Measurements from ENCODE around the gene ZNF580.

Gene ZNF580

DNA sequence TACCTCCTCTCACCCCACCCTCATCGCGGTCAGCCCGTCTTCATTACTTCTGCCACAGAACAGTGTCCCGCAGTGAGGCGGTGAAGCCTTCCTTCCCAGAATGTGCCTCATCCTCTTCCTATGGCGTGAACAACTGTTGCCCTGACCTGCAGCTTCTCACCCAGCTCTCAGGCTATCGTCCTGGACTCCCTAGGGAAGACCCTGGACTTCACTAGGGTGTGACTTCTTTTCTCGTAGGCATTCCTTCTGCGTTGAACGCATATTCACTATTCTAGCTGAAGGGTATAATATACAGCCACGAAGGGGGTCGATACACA lies 34.4 kb upstream of the ZNF580 start:
- no peak for DNase-seq (ENCODE audit: low read depth in 2 of 2)

DNA sequence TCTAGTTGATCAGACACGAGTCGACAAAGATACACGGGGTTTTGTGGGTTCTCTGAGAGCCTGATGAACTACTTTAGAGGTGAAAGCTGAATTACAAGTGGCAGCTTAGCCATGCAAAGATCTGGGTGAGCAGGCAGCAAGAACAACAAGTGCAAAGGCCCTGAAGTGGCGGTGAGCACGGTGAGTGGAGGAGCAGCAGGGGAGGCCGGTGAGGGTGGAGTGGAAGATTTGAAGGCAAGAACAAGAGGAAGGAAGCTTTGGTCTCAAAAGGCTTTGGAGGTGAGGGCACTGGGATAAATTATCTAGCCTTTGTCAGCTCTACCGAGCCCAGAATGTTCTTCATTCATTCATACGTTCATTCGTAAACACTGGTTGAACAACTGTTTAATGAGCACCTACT lies 34.0 kb upstream of the ZNF580 start:
- DNase-seq (ENCODE audit: low read depth in 2 of 2), result no peak

DNA sequence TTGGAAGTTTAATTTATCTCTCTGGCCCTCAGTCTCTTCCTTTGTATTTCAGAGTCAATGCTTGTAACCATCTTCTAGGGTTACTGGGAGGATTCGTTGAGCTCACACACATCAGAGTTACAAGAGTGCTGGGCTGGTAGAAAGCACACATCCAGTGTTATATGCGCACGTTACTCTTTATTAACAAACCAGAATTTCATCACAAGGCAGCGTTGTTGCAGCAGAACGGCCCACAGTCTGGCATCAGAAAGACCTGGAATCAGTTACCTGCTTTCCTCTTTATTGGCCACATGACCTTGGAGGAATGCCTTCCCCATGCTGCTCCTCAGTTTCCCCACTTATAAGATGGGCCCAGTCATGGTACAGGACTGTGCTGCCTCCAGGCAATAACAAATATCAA lies 31.5 kb upstream of the ZNF580 start:
- DNase-seq (ENCODE audit: low read depth in 2 of 2), result no peak

DNA sequence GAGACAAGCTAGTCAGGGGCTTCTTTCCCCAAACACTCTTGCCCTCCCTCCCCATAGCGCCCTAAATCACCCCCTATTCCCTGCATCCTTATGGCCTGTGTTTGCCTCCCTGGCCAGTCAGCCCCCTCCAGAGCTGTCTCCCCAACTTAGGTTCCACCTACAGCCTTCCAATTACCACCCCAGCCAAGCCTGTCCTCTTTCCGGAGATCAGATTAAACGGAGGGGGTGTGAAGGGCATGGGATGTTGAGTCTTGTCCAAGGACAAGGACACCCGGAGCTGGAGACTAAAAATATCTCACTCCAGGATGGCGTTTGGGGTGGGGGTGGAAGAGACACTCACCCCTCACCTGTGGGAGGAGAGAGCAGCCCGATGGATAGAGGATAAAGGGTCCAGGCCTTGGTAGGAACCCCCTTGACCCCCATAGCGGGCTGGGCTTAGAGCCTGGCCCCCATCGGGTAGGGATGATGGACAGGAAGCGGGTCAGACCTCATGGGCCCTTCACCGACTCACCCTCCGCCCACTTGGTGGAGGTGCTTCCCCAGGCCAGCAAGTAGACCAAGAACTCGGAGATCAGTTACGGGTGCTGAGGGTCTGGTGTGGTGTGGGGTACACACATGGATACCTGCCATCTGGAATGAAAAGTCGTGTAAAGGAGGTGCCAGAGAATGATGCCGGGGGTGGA lies 29.4 kb upstream of the ZNF580 start:
- DNase-seq (ENCODE audit: low read depth in 2 of 2), result no peak

DNA sequence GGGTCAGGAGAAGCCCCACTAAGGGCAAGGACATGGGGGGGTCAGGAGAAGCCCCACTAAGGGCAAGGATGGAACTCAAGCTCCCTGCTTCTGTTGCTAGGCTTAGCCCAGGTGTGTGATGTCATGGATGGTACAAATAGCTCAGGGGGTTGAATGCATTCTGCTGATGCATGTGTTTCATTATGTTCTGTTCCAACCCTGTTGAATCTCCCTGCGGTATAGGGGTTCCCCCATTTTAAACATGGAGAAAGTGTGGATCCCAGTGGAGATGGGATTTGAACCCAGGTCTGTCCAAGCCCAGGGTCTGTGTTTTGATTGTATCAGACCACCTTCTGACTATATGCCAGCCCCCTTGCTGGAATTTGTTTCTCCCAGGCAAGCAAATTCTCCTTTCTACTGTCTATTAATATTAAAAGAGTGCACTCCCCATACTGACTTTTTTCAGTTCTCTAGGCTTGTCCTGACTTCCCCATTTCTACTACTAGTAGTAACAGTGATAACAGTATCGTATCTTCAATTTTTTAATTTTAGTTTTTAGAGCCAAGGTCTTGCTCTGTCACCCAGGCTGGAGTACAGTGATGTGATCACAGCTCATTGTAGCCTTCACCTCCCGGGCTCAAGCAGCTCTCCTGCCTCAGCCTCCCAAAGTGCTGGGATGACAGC lies 28.7 kb upstream of the ZNF580 start:
- no peak for DNase-seq (ENCODE audit: low read depth in 2 of 2)

DNA sequence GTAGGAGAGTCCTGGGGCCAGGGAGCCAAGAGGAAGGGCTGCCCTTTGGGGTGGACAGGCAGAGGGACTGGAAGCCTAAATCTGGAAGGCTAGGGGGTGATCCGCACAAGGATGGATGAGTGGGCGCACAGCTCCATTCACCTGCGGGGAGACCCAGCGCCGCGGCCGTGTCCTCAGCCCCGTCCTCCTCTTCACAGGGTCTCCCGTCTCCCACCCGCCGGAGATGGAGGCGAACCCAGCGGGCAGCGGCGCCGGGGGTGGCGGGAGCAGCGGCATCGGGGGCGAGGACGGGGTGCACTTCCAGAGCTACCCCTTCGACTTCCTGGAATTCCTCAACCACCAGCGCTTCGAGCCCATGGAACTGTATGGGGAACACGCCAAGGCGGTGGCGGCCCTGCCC lies 27.4 kb upstream of the ZNF580 start:
- DNase-seq (ENCODE audit: low read depth in 2 of 2), result no peak

DNA sequence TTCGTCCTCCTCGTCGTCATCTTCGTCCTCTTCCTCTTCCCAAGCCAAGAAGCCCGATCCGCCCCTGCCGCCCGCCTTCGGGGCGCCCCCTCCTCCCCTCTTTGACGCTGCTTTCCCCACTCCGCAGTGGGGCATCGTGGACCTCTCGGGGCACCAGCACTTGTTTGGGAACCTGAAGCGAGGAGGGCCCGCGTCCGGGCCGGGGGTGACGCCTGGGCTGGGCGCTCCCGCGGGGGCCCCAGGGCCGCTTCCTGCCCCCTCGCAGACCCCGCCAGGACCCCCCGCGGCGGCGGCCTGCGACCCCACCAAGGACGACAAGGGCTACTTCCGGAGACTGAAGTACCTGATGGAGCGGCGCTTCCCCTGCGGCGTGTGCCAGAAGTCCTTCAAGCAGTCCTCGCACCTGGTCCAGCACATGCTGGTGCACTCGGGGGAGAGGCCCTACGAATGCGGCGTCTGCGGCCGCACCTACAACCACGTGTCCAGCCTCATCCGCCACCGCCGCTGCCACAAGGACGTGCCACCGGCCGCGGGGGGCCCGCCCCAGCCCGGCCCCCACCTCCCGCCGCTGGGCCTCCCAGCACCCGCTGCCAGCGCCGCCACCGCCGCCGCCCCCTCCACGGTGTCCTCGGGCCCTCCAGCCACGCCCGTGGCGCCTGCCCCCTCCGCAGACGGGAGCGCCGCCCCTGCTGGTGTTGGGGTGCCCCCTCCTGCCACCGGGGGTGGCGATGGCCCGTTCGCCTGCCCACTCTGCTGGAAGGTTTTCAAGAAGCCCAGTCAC lies 26.7 kb upstream of the ZNF580 start:
- no peak for DNase-seq (ENCODE audit: low read depth in 2 of 2)

DNA sequence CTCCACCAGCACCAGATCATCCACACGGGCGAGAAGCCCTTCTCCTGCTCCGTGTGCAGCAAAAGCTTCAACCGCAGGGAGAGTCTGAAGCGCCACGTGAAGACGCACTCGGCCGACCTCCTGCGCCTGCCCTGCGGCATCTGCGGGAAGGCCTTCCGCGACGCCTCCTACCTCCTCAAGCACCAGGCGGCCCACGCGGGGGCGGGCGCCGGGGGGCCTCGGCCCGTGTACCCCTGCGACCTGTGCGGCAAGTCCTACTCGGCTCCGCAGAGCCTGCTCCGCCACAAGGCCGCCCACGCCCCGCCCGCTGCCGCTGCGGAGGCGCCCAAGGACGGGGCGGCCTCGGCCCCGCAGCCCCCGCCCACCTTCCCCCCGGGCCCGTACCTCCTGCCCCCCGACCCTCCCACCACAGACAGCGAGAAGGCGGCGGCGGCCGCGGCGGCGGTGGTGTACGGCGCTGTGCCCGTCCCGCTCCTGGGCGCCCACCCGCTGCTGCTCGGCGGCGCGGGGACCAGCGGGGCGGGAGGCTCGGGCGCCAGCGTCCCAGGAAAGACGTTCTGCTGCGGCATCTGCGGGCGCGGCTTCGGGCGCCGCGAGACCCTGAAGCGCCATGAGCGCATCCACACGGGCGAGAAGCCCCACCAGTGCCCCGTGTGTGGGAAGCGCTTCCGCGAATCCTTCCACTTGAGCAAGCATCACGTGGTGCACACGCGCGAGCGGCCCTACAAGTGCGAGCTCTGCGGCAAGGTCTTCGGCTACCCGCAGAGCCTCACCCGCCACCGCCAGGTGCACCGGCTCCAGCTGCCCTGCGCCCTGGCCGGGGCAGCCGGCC lies 25.9 kb upstream of the ZNF580 start:
- DNase-seq (ENCODE audit: low read depth in 2 of 2), result no peak

DNA sequence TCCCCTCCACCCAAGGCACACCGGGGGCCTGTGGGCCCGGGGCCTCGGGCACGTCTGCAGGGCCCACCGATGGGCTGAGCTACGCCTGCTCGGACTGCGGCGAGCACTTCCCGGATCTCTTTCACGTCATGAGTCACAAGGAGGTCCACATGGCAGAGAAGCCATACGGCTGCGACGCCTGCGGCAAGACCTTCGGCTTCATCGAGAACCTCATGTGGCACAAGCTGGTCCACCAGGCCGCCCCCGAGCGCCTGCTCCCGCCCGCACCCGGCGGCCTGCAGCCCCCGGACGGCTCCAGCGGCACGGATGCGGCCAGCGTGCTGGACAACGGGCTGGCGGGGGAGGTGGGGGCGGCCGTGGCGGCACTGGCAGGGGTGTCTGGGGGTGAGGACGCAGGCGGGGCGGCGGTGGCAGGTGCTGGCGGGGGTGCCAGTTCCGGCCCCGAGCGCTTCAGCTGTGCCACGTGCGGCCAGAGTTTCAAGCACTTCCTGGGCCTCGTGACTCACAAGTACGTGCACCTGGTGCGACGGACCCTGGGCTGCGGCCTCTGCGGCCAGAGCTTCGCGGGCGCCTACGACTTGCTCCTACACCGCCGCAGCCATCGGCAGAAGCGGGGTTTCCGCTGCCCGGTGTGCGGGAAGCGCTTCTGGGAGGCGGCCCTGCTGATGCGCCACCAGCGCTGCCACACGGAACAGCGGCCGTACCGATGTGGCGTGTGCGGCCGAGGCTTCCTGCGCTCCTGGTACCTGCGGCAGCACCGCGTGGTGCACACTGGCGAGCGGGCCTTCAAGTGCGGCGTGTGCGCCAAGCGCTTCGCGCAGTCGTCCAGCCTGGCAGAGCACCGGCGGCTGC lies 25.0 kb upstream of the ZNF580 start:
- no peak for DNase-seq (ENCODE audit: low read depth in 2 of 2)

DNA sequence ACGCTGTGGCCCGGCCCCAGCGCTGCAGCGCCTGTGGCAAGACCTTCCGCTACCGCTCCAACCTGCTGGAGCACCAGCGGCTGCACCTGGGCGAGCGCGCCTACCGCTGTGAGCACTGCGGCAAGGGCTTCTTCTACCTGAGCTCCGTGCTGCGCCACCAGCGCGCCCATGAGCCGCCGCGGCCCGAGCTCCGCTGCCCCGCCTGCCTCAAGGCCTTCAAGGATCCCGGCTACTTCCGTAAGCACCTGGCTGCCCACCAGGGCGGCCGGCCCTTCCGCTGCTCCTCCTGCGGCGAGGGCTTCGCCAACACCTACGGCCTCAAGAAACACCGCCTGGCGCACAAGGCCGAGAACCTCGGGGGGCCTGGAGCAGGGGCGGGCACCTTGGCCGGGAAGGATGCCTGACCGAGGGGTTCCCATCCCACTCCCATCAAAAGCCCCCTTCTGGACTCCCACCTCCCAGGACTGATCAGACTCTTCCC lies 24.4 kb upstream of the ZNF580 start:
- no peak for DNase-seq (ENCODE audit: low read depth in 2 of 2)

DNA sequence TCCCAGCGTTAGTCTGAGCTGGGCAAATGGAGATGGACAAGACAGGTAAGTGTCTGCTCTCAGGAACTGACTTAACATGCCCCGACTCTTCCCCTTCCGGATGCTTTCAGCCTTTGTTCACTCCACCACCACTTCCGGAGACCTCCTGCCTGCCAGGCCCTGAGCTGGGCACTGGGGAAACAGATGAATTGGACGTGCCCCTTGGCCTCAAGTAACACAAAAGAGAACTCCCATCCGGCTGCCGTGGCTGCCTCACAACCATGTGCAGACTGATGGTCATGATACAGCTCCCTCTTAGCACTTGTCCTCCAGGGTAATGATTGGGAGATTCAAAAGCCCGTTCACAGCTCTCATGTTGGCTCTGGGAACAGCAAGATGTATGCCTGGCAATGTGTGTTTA lies 23.4 kb upstream of the ZNF580 start:
- no peak for DNase-seq (ENCODE audit: low read depth in 2 of 2)

DNA sequence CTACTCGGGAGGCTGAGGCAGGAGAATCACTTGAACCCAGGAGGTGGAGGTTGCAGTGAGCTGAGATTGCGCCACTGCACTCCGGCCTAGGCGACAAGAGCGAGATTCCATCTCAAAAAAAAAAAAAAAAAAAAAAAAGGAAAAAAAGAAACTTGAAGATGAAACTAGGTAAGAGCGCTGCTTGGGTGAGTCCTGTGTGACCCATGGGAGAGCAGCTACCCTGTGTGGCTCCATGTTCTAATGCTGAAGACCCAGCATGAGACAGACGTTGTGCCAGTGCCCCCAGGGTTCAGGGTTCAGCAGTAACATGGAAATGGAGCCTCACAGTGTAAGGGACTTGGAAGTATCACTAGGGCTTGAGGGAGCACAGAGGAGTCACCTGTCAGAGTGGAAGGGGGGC lies 22.4 kb upstream of the ZNF580 start:
- DNase-seq (ENCODE audit: low read depth in 2 of 2), result no peak

DNA sequence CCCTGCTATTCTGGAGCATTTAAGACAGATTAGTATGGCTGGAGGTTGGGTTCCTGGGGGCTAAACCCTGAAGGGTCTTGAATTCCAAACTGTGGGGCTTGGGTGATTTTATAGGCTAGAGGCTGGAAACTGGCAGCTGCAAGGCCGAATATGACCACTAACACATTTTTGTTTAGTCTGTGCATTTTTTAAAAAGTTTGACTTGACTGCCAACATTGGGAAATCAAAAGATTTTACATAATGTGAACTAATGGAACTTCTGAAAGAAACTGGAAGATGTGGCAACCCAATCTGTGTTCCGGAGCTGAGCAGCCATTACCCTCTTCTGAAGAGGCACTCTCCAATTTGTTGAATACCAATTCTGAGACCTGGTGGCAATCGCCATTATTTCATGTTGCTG lies 21.5 kb upstream of the ZNF580 start:
- no peak for DNase-seq (ENCODE audit: low read depth in 2 of 2)

DNA sequence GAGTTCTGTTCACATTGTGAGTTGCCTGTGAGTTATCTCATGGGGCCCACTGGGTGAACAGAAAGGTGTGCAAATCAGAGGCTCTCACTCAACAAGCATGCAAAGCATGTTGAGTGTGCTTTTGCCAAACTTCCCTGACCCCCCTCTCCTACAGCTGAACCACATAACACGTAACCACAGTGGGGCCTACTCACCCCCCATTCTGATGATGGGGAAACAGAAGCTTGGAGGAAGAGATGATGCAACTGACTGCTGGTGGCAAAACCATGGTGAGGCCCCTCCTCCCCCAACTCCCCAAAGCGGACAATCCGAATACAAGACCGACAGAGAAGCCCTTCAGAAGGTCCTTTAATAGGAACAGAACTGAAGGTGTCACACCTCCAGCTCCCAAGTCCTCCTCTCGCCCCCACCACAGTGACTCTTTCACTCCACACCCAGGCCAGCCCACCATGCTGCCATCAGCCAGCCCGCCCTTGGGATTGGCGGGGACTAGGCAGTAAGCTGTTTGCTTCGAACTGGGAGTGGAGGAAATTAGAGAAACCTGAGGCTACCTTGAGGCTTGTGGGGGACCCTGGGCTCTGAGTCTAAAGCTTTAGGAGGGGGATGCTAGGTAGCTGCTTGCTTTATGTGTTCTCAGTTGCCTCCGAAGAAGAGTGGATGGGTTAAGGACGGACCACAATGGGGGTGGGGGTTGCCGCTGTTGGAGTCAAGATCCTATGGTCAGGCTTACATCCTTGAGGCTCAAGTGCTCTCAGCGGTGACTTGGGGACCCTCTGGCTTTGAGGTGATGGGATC lies 20.2 kb upstream of the ZNF580 start:
- DNase-seq (ENCODE audit: low read depth in 2 of 2), result peak; percentile 68 to 69

DNA sequence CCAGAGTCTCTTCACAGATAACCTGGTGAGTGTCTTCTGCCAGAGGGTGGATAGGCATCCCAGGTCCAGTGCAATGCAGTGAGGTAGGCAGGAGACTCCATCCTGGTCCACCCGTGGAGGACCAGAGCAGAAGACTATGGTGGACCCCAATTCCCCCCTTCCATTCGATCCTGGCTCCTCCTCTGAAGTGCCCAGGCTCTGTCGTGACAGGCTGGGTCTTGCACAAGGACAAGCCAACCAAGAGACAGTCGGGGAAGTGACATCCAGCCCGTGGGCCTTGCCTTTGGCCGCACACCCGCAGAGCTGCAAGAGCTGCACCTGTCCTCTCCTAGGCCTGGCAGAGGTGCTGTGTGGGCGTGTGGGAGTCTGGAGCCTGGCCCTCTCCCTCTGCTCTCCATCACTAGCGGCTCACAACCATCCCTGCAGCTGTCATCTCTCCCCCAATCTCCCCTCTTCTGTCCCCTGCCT lies 19.6 kb upstream of the ZNF580 start:
- DNase-seq (ENCODE audit: low read depth in 2 of 2), result no peak

DNA sequence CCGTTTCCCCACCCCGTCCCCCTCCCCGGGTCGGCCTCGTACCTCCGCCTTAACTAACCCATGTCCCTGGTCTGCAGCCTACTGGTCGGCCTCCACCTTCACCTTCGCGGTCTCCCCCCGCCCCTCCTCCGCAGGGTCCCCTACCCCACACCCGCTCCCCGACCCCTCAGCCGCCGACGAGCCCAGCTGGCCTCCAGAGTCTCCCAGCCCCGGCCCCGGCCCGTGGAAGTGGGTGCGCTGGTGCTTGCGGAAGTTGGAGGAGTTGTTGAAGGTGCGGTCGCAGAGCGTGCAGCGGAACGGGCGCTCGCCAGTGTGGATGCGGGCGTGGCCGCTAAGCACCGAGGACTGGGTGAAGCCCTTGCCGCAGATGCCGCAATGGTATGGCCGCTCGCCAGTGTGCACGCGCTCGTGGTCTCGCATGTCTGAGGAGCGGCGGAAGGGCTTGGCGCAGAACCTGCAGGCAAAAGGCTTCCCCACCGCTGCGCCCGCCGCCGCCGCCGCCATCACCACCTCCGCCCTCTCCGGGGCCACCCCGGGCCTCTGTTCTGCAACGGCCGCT lies 19.1 kb upstream of the ZNF580 start:
- DNase-seq (ENCODE audit: low read depth in 2 of 2), result no peak

DNA sequence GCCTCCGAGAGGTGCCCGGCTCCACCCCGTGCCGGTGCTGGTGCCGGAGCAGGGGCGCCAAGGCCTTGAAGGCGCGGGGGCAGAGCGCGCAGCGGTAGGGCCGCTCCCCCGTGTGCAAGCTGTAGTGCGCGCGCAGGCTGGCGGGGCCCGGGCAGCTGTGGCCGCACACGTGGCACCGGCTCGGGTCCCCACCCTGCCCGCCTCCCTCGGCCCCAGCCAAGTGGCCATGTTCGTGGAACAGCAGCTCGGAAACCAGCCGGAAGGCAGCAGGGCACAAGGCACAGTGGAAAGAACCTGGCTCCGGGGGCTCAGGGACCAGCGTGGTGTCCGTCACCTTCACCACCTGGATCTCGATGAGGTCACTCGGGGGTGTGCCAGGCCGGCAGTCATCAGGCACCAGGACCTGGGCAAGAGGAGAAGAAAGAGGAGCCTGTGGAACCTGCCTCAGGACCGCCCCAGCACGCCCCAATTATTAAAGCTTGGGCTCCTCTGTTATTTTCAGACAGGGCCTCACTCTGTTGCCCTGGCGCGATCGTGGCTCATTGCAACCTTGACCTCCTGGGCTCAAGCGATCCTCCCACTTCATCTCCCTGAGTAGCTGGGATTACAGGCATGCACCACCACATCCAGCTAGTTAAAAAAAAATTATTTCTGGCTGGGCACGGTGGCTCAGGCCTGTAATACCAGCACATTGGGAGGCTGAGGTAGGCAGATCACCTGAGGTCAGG lies 18.4 kb upstream of the ZNF580 start:
- no peak for DNase-seq (ENCODE audit: low read depth in 2 of 2)

DNA sequence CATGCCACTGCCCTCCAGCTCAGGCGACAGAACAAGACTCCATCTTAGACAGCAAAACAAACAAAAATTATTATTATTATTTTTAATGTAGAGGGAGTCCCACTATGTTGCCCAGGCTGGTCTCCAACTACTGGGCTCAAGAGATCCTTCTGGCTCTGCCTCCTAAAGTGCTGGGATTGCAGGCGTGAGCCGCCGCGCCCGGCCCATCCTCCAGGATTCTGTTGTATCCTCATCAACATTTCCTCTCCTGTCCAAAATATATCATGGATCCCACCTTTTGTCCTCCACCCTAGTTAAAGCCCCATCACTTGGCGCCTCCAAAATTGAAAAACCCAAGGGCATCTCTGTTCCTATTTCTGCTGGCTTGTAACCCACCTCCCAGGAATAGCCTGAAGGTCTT lies 17.7 kb upstream of the ZNF580 start:
- no peak for DNase-seq (ENCODE audit: low read depth in 2 of 2)

DNA sequence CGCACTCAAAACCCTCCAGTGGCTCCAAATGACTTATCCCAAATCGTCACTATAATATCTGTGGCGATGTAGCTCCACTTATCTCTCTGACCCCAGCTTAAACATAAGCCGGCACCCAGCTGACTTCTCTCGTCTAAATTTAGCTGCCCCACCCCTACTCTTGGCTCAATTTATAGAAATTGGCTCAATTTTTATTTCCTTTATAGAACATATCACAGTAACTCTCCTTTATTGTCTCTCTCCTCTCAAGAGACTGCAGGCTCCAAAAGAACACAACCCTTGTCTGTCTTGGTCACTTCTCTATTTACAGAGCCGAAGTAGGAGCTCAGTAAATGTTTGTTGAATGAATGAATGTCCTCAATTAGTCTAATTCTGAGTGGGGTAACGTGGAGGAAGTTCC lies 17.2 kb upstream of the ZNF580 start:
- no peak for DNase-seq (ENCODE audit: low read depth in 2 of 2)
